Activated naive CD4-positive, alpha-beta T cell (primary cell): Measurements from ENCODE around the gene FAT3.

Source experiments
- DNase-seq, 4 experiments: peaks; one replicate each; lab custom pipeline; 2025; lab: John Stamatoyannopoulos, UW

Gene FAT3

GRCh38 chr11:92224407-92225124 is at the start of gene FAT3:
TSS of gene FAT3 (plus strand) at chr11:92224818. CDS start at chr11:92352113, 127,295 bp downstream.
- no peak for DNase-seq

DNA sequence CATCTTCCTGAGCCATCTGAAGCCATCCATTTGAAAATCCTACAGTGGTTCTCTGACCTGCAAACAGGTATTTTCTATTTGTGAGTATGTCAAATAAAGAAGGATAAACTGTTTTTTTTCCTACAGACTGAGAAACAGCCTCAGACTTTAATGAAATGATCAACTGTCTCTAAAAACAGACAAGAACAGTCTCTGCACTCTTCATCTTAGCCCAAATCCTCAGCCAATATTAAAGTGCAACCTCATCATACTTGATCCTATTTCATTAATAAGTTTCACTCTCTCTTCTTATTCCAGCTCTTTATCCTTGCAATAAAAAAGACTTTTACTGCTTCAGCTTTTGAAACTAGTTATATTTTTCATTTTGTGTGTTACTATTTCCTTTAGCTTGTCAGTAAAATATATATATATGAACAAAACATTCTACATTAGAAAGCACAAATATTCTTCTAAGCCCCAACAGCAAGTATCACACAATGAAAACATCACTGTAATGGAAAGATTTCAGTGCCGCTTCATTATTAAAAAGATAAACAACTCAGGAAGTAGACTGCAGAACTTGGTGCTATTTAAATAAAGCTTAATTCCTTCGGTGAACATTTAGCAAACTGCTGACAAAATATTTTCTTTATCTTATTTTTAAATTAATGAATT is 45.5 kb upstream of the FAT3 start:
- no peak for DNase-seq

GRCh38 chr11:92180226-92180625 is 44.4 kb upstream of the FAT3 start:
- DNase-seq = no peak

DNA sequence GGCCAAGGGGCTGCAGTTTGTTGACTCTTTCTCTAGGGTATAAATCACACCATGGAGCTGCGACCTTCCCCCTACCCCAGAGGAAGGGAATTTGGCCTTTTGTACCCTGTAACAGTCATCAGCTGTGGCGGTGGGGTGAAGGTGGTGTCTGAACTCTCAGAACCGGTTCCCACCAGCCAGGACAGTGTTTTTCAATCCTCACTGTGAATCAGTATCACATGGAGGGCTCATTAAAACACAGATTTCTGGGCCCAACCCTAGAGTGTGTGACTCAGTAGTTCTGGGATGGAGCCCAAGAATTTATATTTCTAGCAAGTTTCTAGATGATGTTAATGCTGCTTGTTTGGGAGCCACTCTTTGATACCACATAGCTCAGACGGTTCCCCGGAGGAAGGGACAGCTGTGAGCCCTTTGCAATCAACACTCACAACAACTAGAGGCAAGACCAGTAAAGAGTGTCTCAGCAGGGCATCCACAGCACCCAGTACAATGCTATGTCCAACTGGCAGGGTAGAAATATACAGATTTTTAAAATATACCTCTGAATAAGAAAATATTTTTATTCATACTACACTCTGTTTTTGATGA is 43.9 kb upstream of the FAT3 start:
- no peak for DNase-seq

- no peak for DNase-seq
These were observed 33.9 kb upstream of the FAT3 start for GRCh38 chr11:92190535-92191206.

DNA sequence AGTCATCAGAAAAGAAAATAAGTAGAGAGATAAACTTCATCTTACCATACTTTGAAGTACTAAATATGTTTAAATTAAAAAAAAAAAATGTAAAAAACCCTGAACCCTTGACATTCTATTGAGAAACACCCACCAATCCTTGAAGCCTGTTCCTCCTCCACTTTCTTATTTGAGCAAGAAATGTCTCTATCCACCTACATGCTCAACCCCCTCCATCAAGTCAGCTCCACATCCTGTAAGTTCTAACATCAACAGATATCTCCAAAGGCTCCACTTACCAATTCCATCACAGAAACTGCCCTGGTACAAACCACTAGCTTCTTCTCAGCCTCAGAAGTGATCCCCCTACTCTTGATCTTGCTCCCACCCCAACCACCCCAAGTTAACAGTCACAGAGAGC is 32.5 kb upstream of the FAT3 start:
- DNase-seq = no peak

DNA sequence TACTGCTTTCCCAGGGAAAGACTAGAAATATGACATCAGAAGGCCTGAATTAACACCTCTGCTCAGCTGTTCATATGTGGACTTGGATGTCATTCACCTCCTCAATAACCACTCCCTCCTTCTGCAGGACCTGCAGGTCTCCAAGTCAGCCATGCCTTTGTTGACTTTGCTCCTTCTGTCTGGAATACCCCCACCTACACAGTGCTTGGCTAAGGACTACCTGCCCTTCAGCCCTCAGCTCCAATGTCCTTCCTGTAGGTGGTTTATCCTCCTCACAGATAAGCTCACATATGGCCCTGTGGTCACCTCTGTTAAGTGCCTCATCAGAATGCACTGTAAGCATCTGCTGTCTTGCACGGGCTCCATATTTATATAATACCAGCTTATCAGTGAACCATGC is 26.4 kb upstream of the FAT3 start:
- DNase-seq = no peak

DNA sequence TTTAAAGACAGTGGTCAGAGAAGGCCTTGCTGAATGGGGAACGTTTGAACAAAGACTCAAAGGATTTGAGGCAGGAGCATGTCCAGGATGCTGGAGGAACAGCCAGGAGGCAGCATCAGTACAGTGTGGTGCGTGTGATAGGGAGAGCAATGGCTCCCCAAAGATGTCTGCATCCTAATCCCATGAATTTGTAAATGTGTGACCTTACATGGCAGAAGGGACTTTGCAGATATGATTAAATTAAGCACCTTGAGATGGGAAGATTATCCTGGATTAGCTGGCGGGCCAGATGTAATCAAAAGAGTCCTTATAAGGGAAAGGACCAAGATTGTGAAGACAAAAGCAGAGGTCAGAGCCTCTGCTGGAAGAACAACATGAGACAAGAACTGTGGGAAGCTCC is 24.6 kb upstream of the FAT3 start:
- DNase-seq = no peak

DNA sequence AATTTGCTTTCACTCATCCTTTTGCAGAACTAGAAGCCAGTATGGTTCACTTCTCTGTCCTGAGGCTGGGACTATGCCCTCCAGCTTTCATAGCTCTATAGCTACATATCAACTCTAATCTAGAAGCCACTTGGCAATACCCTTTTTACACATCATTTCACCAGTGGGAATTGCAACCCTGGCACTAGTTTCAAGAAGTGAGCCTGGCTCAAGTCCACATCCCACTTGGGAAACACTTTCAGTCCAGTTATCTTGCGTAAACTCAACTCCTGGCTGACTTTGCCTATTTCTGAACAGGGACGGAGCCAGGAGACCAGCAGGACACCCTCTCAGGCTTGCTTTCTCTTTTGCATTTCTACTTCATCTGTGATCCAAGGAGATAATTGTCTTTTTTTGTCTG is 19.9 kb upstream of the FAT3 start:
- no peak for DNase-seq

- no peak for DNase-seq
These were observed 18.2 kb upstream of the FAT3 start for GRCh38 chr11:92206441-92206840.

- DNase-seq = no peak
These were observed 12.9 kb upstream of the FAT3 start for GRCh38 chr11:92211576-92212167.

DNA sequence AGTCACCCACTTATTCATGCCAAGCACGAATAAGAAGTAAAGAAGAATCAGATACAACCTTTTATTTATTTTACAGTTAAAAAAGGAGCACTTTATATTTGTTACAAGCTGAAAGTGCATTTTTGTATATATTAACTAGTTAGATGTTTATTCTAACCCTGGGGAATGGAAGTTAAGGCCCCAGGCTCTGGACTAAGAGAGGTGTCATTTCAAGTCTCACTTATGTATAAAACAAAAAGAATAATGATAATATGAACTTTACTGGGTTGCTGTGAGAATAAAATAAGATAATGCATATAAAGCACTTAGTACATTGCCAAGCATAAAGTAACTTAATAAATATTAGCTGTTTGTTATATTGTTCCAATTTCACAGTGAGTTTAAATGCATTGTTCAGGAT is 12.1 kb upstream of the FAT3 start:
- no peak for DNase-seq

- DNase-seq = no peak
These were observed 7.8 kb upstream of the FAT3 start for GRCh38 chr11:92216789-92217188.

DNA sequence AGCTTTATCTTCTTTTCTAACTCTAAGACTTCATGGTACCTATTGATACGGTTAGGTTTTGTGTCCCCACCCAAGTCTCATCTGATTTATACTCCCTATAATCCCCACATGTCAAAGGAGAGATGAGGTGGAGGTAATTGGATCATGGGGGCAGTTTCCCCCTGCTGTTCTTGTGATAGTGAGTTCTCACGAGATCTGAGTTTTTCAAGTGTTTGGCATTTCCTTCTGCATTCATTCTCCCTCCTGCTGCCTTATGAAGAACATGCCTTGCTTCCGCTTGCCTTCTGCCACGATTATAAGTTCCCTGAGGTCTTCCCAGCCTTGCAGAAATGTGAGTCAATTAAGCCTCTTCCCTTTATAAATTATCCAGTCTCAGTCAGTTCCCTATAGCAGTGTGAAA is 5.1 kb upstream of the FAT3 start:
- DNase-seq = no peak

GRCh38 chr11:92222701-92223100 is 1.9 kb upstream of the FAT3 start:
- DNase-seq = no peak

- no peak for DNase-seq
These were observed 588 bp upstream of the FAT3 start for GRCh38 chr11:92224054-92224406.

GRCh38 chr11:92225125-92225567 is 528 bp downstream of the FAT3 start:
- DNase-seq = no peak

GRCh38 chr11:92225568-92226330 is 1.1 kb downstream of the FAT3 start:
- DNase-seq = no peak

DNA sequence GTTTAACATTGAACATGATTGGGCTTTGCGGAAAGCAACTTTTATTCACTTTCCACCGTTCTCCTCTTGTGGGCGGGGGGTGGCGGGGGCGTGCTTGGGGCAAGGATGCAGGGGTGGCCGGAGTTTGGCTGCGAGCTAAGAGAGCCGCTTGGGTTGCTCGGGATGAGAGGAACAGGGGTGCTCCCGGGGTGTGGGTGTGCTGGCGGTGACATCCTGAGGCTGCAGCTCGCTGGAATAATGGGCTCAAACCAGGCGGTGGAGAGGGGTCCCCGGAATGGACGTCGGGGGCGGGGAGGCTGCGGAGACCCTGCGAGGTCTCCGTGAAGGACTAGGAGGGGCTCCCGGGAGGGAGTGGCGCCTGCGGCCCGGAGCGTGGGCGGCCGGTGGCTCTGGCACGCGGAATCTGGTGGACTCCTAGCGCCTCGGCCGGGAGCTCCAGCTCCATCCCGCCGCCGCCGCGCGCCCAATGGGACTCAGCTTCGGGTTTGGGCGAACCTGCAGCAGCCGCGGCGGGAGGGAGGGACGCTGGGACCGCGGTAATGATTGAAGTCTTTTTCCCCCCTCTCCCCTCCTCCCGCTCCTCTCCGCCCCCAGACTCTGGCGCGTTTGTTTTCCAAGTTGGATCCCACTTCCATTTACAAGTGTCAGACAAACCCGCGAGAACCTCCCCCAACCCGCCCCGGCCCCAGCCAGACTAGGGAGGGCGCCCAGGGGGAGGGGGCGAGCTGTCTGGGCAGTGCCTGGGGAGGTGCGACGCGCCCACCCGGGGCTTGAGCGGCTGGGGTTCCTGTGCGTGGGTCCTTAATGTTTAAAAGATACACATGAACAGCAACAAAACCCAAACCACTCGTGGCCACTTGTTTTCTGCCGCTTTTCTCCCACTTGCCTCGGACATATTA is 2.0 kb downstream of the FAT3 start:
- DNase-seq = no peak

- no peak for DNase-seq
These were observed 2.7 kb downstream of the FAT3 start for GRCh38 chr11:92227230-92227814.
